ENCODE data around the gene CFAP300.

- no peak for TF ChIP-seq CTCF (IDR thresholded peaks at IDR 0.05 in 8 of 11, conservative IDR thresholded peaks at IDR 0.05 in 3 of 11)
- no peak for TF ChIP-seq POLR2A (IDR thresholded peaks at IDR 0.05)
- TF ChIP-seq POLR2AphosphoS5 (IDR thresholded peaks at IDR 0.05), result no peak
These were observed 21.0 kb upstream of the CFAP300 start for GRCh38 chr11:102026217-102026616.

Measured in spleen (tissue), 7 donors.